AG04450 (cell line): ENCODE measurements around the gene PAX9. TPM values are rescaled to one million over a fixed set of nuclear protein-coding genes. Genes with fewer than 3 reads are reported as not detected.
"Not testable (repeated sequence)": the region's sequence is repeated elsewhere in the genome, so short reads cannot be mapped to it uniquely, and the experiment has no call there.

Source experiments
- CTCF ChIA-PET: fragments of 300-600, 350-600 bp; formaldehyde crosslinking; extraction: SDS; loops from one replicate; lab custom pipeline; 2022; ENCODE audit warnings: antibody characterized with exemption, inconsistent platforms; lab: Charles Lee
- POLR2A ChIA-PET: fragments of 350-600 bp; formaldehyde crosslinking; extraction: SDS; loops from one replicate; lab custom pipeline; 2021; ENCODE audit warnings: antibody characterized with exemption, inconsistent platforms; lab: Yijun Ruan, JAX
- DNase-seq: peaks from one replicate; pipeline ENCODE4 v3.0.0-alpha.2; 2011; ENCODE audit warnings: low read depth, low spot score
- H3K27ac ChIP-seq: one replicate; pipeline ENCODE4 v1.5.1; 2012; ENCODE audit warnings: low read depth, low read length, control low read depth
- H3K27me3 ChIP-seq: one replicate; pipeline ENCODE4 v1.6.0; 2012; ENCODE audit warnings: low read length; ENCODE audit not compliant: control insufficient read depth, insufficient read depth
- H3K4me3 ChIP-seq: 2 replicates; pipeline ENCODE4 v1.5.1; 2011; ENCODE audit warnings: mild to moderate bottlenecking, low read depth, low read length, control low read depth
- H3K9me3 ChIP-seq: 2 replicates; pipeline ENCODE4 v1.5.1; 2012; ENCODE audit warnings: low read length; ENCODE audit not compliant: control insufficient read depth, insufficient read depth
- polyA plus RNA-seq: library from polyadenylated mRNA; depleted of rRNA; stranded (reverse); fragments of >200 nt; gene quantifications from 2 replicates; pipeline ENCODE4 v1.2.3, GENCODE V29; 2011
- TF ChIP-seq, protein P1 (sequence below): IDR thresholded peaks from 2 replicates; pipeline ENCODE4 v1.5.1; 2011; ENCODE audit warnings: low read depth, low read length, control low read depth, inconsistent platforms

The PAX9 gene
- polyA plus RNA-seq, 1 experiment = not detected

DNA sequence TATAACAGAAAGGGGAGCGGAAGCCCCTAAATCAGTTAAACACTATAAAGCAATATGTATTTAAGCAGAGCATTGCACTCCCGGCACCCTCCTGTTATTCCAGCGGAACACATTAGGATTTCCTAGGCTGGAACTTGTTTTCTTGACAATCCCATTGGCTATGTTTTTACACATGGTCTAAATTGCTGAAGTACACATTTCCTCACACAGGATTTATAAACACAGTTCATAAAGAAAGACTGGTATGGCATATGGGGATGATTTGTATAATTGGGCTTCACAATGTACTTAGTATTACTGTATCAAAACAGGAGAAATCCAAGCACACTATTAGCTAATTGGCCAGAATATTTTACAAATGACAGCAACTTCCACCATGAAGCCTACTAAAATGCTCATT, 23.3 kb downstream of the PAX9 start:
- TF ChIP-seq, protein P1, sequence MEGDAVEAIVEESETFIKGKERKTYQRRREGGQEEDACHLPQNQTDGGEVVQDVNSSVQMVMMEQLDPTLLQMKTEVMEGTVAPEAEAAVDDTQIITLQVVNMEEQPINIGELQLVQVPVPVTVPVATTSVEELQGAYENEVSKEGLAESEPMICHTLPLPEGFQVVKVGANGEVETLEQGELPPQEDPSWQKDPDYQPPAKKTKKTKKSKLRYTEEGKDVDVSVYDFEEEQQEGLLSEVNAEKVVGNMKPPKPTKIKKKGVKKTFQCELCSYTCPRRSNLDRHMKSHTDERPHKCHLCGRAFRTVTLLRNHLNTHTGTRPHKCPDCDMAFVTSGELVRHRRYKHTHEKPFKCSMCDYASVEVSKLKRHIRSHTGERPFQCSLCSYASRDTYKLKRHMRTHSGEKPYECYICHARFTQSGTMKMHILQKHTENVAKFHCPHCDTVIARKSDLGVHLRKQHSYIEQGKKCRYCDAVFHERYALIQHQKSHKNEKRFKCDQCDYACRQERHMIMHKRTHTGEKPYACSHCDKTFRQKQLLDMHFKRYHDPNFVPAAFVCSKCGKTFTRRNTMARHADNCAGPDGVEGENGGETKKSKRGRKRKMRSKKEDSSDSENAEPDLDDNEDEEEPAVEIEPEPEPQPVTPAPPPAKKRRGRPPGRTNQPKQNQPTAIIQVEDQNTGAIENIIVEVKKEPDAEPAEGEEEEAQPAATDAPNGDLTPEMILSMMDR = no peak
- Histone ChIP-seq H3K9me3 (no peaks in the 10 kb centered on the region), H3K27ac (no peak overlapping the region), H3K27me3 (no peaks in the 10 kb centered on the region), H3K4me3 (no peak overlapping the region)
- DNase-seq = no peak
- POLR2A ChIA-PET = no interaction called here
- CTCF ChIA-PET = no interaction called here

DNA sequence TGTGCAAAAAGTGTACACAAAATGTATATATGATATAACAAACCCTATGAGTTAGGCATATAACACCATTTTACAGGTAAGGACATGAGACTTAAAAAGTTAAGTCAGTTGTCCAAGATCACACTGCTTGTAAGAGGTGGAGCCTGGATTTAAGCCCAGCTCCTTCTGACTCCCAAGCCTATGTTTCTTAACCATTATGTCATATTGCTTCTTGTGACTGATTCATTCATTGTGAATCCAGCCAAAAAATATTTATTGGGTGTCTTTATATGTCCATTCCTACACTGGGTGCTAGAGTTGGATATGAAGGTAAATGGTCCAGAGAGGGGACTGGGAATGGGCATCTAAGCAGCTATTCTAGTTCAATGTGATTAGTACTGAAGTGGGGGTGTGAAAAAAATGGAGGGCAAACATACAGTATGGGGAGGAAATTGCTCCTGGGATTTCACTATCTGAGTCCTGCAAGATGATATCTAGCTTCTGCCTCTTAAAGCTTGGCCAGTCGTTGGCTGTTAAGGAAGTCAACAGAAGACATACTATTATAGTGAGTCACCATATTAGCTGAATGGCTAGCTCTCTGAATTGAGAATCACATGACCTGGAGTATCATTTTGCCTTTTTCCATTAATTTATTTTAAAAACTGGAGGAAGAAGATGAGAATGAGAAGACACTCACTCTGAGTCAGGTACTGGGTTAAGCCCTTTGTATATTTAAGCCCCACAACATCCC, 28.8 kb downstream of the PAX9 start:
- H3K4me3 ChIP-seq = no peak overlapping the region
- CTCF ChIA-PET = interaction anchor here (2.0 kb wide), 1 partner anchor 43 kb away, joined by 4 read pairs; no protein-coding TSS in a partner anchor
- no peaks in the 10 kb centered on the region for H3K9me3 ChIP-seq
- POLR2A ChIA-PET = no interaction called here
- TF ChIP-seq, protein P1 = no peak
- H3K27me3 ChIP-seq = no peaks in the 10 kb centered on the region
- H3K27ac ChIP-seq = no peak overlapping the region
- no peak for DNase-seq

DNA sequence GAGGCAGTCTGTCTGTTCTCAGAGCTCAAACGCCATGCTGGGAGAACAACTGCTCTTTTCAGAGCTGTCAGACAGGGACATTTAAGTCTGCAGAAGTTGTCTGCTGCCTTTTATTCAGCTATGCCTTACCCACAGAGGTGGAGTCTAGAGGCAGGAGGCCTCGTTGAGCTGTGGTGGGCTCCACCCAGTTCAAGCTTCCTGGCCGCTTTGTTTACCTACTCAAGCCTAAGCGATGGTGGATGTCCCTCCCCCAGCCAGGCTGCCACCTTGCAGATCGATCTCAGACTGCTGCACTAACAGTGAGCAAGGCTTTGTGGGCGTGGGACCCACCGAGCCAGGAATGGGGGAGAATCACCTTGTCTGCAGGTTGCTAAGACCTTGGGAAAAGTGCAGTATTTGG, 37.8 kb downstream of the PAX9 start:
- CTCF ChIA-PET = interaction anchor here (1.1 to 2.0 kb wide), 2 partner anchors 48 to 450 kb away, joined by 3 to 6 read pairs; no protein-coding TSS in a partner anchor
- H3K27ac ChIP-seq, H3K27me3 ChIP-seq, H3K9me3 ChIP-seq, POLR2A ChIA-PET, DNase-seq, H3K4me3 ChIP-seq: not testable (repeated sequence)

- DNase-seq = no peak
- H3K27me3 ChIP-seq = no peaks in the 10 kb centered on the region
- ChIA-PET CTCF (interaction anchor here (2.0 kb wide), 1 partner anchor 449 kb away, joined by 6 read pairs; no protein-coding TSS in a partner anchor), POLR2A (no interaction called here)
- no peaks in the 10 kb centered on the region for H3K9me3 ChIP-seq
- H3K4me3 ChIP-seq = no peak overlapping the region
- no peak overlapping the region for H3K27ac ChIP-seq
- TF ChIP-seq, protein P1 = no peak
Observed at GRCh38 chr14:36700651-36701050, 39.0 kb downstream of the PAX9 start.

GRCh38 chr14:36701132-36701531, 39.5 kb downstream of the PAX9 start:
- ChIA-PET POLR2A (no interaction called here), CTCF (interaction anchor here (0.6 kb wide), 1 partner anchor 47 kb away, joined by 3 read pairs; no protein-coding TSS in a partner anchor)
- Histone ChIP-seq H3K27ac (no peak overlapping the region), H3K27me3 (no peaks in the 10 kb centered on the region), H3K4me3 (no peak overlapping the region), H3K9me3 (no peaks in the 10 kb centered on the region)
- TF ChIP-seq, protein P1 = no peak
- no peak for DNase-seq
